K562 (cell line): ENCODE measurements around the gene LIMK1. TPM values are rescaled to one million over a fixed set of nuclear protein-coding genes. Genes with fewer than 3 reads are reported as not detected.

Experiments
- ATAC-seq: fragments of 200-7000 bp; cut with Tn5 transposase; 3 replicates; pipeline ENCODE4 v1.9.1; 2020; ENCODE audit warnings: moderate library complexity
- BruUV-seq: library from RNA; stranded (reverse); fragments of 400-500 nt; replicated peaks from 2 replicates; lab custom pipeline; 2021; lab: Mats Ljungman, UMichigan
- CTCF ChIA-PET: fragments of 300-600 bp; formaldehyde crosslinking; extraction: SDS; loops from one replicate; lab custom pipeline; 2021; ENCODE audit warnings: low intra/inter-chr PET ratio; lab: Yijun Ruan, JAX
- POLR2A ChIA-PET: fragments of 300-600, 350-650 bp; sonication (Branson Sonifier 250); formaldehyde crosslinking; extraction: SDS; loops from one replicate; lab custom pipeline; 2021; ENCODE audit warnings: antibody characterized with exemption, inconsistent platforms; lab: Yijun Ruan, JAX
- DNase-seq, 4 experiments: peaks; one replicate each; pipeline versions ENCODE4 v3.0.0 to v3.0.0-alpha.2; 2011 to 2018; ENCODE audit warnings: low spot score in 3 of 4, mixed read lengths in 3 of 4; ENCODE audit errors: extremely low read depth in 1 of 4
- FAIRE-seq: peaks from 2 replicates; lab custom pipeline; 2011; peaks lifted over from hg19 to GRCh38; lab: Jason Lieb, UNC
- H2AFZ ChIP-seq: 2 replicates; pipeline ENCODE4 v1.6.0; 2011; ENCODE audit warnings: low read depth, low read length, control low read depth, inconsistent platforms
- H3K27ac ChIP-seq: fragments of 200-600 bp; 3 replicates; pipeline ENCODE4 v1.8.0; 2011; ENCODE audit warnings: low read depth, mild to moderate bottlenecking, control low read depth, inconsistent platforms, low read length, moderate library complexity, mixed read lengths; ENCODE audit errors: extremely low read depth
- H3K27me3 ChIP-seq, 2 experiments: fragments of 300-600 bp in 1 of 2; 2 replicates in 1 of 2; 3 replicates in 1 of 2; pipeline versions ENCODE4 v1.6.0 to v1.8.0; 2011; ENCODE audit warnings: inconsistent platforms in 2 of 2, low read length in 2 of 2, mild to moderate bottlenecking in 1 of 2, mixed read lengths in 1 of 2, moderate library complexity in 1 of 2; ENCODE audit not compliant: control insufficient read depth in 2 of 2, insufficient read depth in 2 of 2
- H3K36me3 ChIP-seq: fragments of 300-600 bp; 3 replicates; pipeline ENCODE4 v1.8.0; 2011; ENCODE audit warnings: mild to moderate bottlenecking, low read length, inconsistent platforms; ENCODE audit not compliant: control insufficient read depth, insufficient read depth
- H3K4me1 ChIP-seq, 2 experiments: fragments of 200-600 bp in 1 of 2; replicated peaks in 1 of 2; 2 replicates in 1 of 2; 3 replicates in 1 of 2; pipeline versions ENCODE4 v1.5.1 to v1.8.0; 2011; ENCODE audit warnings: inconsistent platforms in 2 of 2, low read length in 2 of 2, mild to moderate bottlenecking in 1 of 2, mixed read lengths in 1 of 2, moderate library complexity in 1 of 2; ENCODE audit not compliant: control insufficient read depth in 2 of 2, insufficient read depth in 2 of 2
- H3K4me2 ChIP-seq: 2 replicates; pipeline ENCODE4 v1.6.1; 2011; ENCODE audit warnings: low read length, control low read depth, inconsistent platforms, mixed read lengths; ENCODE audit not compliant: insufficient read depth
- H3K4me3 ChIP-seq: fragments of 200-600 bp; sonication (generic), shearing (Covaris generic); 2 replicates; pipeline ENCODE4 v1.5.1; 2016; ENCODE audit warnings: control low read depth, inconsistent platforms
- H3K79me2 ChIP-seq: fragments of 200-600 bp; 3 replicates; pipeline ENCODE4 v1.8.0; 2011; ENCODE audit warnings: low read length, inconsistent platforms; ENCODE audit not compliant: control insufficient read depth, insufficient read depth
- H3K9ac ChIP-seq, 2 experiments: 2 replicates each; pipeline versions ENCODE4 v1.6.0 to v1.6.1; 2011; ENCODE audit warnings: low read depth in 2 of 2, low read length in 2 of 2, control low read depth in 1 of 2, inconsistent platforms in 1 of 2, mild to moderate bottlenecking in 1 of 2, mixed read lengths in 1 of 2; ENCODE audit not compliant: insufficient read depth in 1 of 2
- H3K9me1 ChIP-seq: one replicate; pipeline ENCODE4 v1.6.0; 2011; ENCODE audit warnings: inconsistent platforms, mild to moderate bottlenecking, low read length, moderate library complexity; ENCODE audit not compliant: control insufficient read depth, insufficient read depth
- H3K9me3 ChIP-seq: replicated peaks from 2 replicates; pipeline ENCODE4 v1.5.1; 2011; ENCODE audit warnings: low read depth, low read length, inconsistent platforms; ENCODE audit not compliant: control insufficient read depth, insufficient read depth
- H4K20me1 ChIP-seq: replicated peaks from 2 replicates; pipeline ENCODE4 v1.6.1; 2011; ENCODE audit warnings: low read length, inconsistent platforms, mixed read lengths; ENCODE audit not compliant: control insufficient read depth, insufficient read depth
- FIP1L1 ChIP-seq: fragments of 200-400 bp; formaldehyde crosslinking; IDR thresholded peaks from 2 replicates; pipeline ENCODE4 v1.6.1; 2018; ENCODE audit warnings: mild to moderate bottlenecking, low read depth, low read length; ENCODE audit not compliant: poor library complexity, severe bottlenecking
- NCOA4 ChIP-seq: fragments of 450-650 bp; IDR thresholded peaks from 2 replicates; pipeline ENCODE4 v1.6.1; 2018; ENCODE audit warnings: mild to moderate bottlenecking; ENCODE audit not compliant: partially characterized antibody
- RAD21 ChIP-seq, 2 experiments: fragments of 250-450 bp in 1 of 2; fragments of 450-650 bp in 1 of 2; sonication (Bioruptor Pico) in 1 of 2; formaldehyde crosslinking in 1 of 2; IDR thresholded peaks in 1 of 2; conservative IDR thresholded peaks in 1 of 2; 2 replicates each; pipeline versions ENCODE4 v1.4.0 to v1.8.0; 2020 to 2022; ENCODE audit warnings: mild to moderate bottlenecking in 2 of 2, moderate library complexity in 1 of 2
- RAD51 ChIP-seq: fragments of 450-650 bp; IDR thresholded peaks from 2 replicates; pipeline ENCODE4 v1.7.1; 2016; ENCODE audit warnings: low read depth, mild to moderate bottlenecking, borderline replicate concordance
- RNF2 ChIP-seq: sonication (generic); IDR thresholded peaks from 2 replicates; pipeline ENCODE4 v1.6.1; 2016
- SRSF7 ChIP-seq: fragments of 200-400 bp; formaldehyde crosslinking; optimal IDR thresholded peaks from 2 replicates; pipeline ENCODE3; 2017; ENCODE audit warnings: mild to moderate bottlenecking, low read depth, low read length
- ZNF197 ChIP-seq: fragments of 200-800 bp; sonication (Bioruptor generic); IDR thresholded peaks from 2 replicates; pipeline ENCODE4 v1.6.1; 2016; ENCODE audit warnings: low read depth, missing genetic modification characterization, missing compliant biosample characterization
- ZNF561 ChIP-seq: fragments of 450-650 bp; formaldehyde crosslinking; conservative IDR thresholded peaks from 2 replicates; pipeline ENCODE4 v1.4.0; 2020; ENCODE audit warnings: mild to moderate bottlenecking, moderate library complexity
- WGBS: fragments of 100-300 bp; shearing (Covaris generic); methylation state at CpG from one replicate; pipeline ENCODE4 v1.1.6; 2016; ENCODE audit warnings: low coverage, mixed read lengths; ENCODE audit not compliant: insufficient coverage; ENCODE audit errors: missing lambda C conversion rate; 5-methylcytosine and 5-hydroxymethylcytosine counted together
- in situ Hi-C: fragments of 300-500 bp; cut with MboI; formaldehyde crosslinking; loops from 4 replicates; pipeline ENCODE4 v1.15.0; 2018; ENCODE audit warnings: inconsistent platforms, mixed read lengths
- intact Hi-C: fragments of 100-400 bp; cut with micrococcal nuclease; formaldehyde crosslinking; loops from 2 replicates; pipeline ENCODE4 v1.14.2; 2022
- polyA plus RNA-seq, 8 experiments: library from polyadenylated mRNA; depleted of rRNA in 4 of 8; stranded (reverse) in 5 of 8; unstranded in 3 of 8; fragments of >200 nt; fragmentation: Nextera tagmentation in 2 of 8; fragmentation: Illumina TruSeq in 1 of 8; extraction: Ambion mirVana in 2 of 8; extraction: Trizol in 1 of 8; gene quantifications; 2 replicates each; pipeline versions ENCODE4 v1.2.1 to v1.2.3, GENCODE V29; 2011 to 2014; ENCODE audit warnings: inconsistent platforms in 1 of 8, missing spikeins in 1 of 8
- total RNA-seq, 7 experiments: library from RNA; depleted of rRNA in 6 of 7; stranded (reverse); fragments of >200 nt in 6 of 7; fragmentation: Illumina TruSeq in 2 of 7; extraction: Trizol in 2 of 7; gene quantifications; 2 replicates each; pipeline versions ENCODE4 v1.2.1 to v1.2.3, GENCODE V29; 2011 to 2021; ENCODE audit warnings: low replicate concordance in 1 of 7
- TF ChIP-seq, protein P1 (sequence below): fragments of 450-650 bp; IDR thresholded peaks from 2 replicates; pipeline ENCODE4 v1.6.1; 2017; ENCODE audit warnings: antibody characterized with exemption
- TF ChIP-seq, protein P2 (sequence below), 2 experiments: fragments of 150-350 bp in 1 of 2; IDR thresholded peaks; 2 replicates each; pipeline ENCODE4 v1.6.1; 2012 to 2016; ENCODE audit warnings: low read depth in 2 of 2, low read length in 2 of 2, mild to moderate bottlenecking in 1 of 2, moderate library complexity in 1 of 2
- TF ChIP-seq, protein P3 (sequence below): fragments of 450-650 bp; IDR thresholded peaks from 2 replicates; pipeline ENCODE4 v1.7.1; 2018; ENCODE audit warnings: mild to moderate bottlenecking, low read depth; ENCODE audit not compliant: partially characterized antibody

LIMK1 gene
- total and polyA plus RNA-seq, 9 of the 15 experiments (the other 6 are each of a cell fraction or from before 2014, with no cell fraction given), result 0.14 to 30.0 (median 15.9) TPM

DNA sequence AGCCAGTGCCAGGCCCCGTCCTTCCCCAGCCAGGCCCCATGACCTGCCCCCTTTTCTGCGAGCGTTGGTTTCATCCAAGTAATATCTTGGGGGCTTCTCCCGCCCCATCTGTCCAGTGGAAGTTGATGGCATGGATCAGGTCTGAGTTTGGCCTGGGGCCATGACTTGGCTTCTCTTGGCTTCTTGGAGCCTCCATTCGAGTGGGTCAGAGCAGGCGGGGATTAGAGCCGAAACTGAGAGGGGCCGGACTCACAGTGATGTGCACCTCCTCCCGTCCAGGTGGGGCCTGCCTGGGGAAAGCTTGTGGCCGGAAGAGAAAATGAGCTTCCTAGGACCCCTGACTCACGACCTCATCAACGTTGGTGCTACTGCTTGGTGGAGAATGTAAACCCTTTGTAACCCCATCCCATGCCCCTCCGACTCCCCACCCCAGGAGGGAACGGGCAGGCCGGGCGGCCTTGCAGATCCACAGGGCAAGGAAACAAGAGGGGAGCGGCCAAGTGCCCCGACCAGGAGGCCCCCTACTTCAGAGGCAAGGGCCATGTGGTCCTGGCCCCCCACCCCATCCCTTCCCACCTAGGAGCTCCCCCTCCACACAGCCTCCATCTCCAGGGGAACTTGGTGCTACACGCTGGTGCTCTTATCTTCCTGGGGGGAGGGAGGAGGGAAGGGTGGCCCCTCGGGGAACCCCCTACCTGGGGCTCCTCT is 15.1 kb upstream of the LIMK1 start:
- no peak overlapping the region for H3K4me2 ChIP-seq
- WGBS, result 37% methylated on average over 18 of the region's 20 CpGs
- peak in 2 of 4 experiments; percentile 5 to 6 for DNase-seq
- H4K20me1 ChIP-seq, result no peaks in the 10 kb centered on the region
- H3K4me1 ChIP-seq, result peaks cover 0 to 7% of the 10 kb centered on the region in 2 experiments; a peak in 2 of 5 replicates
- no peak overlapping the region for H2AFZ ChIP-seq
- no peak overlapping the region for H3K27ac ChIP-seq
- ATAC-seq, result no peak
- intact Hi-C loops, result loop anchor here (1.0 to 5.0 kb wide), 3 partner anchors 115 to 324 kb away; no protein-coding TSS in a partner anchor
- ChIA-PET POLR2A (interaction anchor here (0.6 to 0.7 kb wide), 2 partner anchors 101 to 132 kb away, joined by 3 to 6 read pairs; no protein-coding TSS in a partner anchor), CTCF (interaction anchor here (0.5 to 1.4 kb wide), 9 partner anchors 96 to 473 kb away, joined by 3 to 11 read pairs (median 5); no protein-coding TSS in a partner anchor)
- H3K4me3 ChIP-seq, result no peak overlapping the region
- FAIRE-seq, result no peak
- no peaks in the 10 kb centered on the region for H3K79me2 ChIP-seq
- H3K9me3 ChIP-seq, result no peaks in the 10 kb centered on the region
- BruUV-seq, result no TSS peak
- no peaks in the 10 kb centered on the region for H3K36me3 ChIP-seq
- no peaks in the 10 kb centered on the region for H3K9me1 ChIP-seq
- H3K27me3 ChIP-seq, result peaks cover 0 to 10% of the 10 kb centered on the region in 2 experiments; a peak in 1 of 5 replicates
- in situ Hi-C loops, result loop anchor here (5.0 kb wide), 1 partner anchor 134 kb away; no protein-coding TSS in a partner anchor
- peak overlapping the region in 1 of 2 experiments; percentile 15; a peak in 1 of 4 replicates for H3K9ac ChIP-seq
- TF ChIP-seq, protein P1, sequence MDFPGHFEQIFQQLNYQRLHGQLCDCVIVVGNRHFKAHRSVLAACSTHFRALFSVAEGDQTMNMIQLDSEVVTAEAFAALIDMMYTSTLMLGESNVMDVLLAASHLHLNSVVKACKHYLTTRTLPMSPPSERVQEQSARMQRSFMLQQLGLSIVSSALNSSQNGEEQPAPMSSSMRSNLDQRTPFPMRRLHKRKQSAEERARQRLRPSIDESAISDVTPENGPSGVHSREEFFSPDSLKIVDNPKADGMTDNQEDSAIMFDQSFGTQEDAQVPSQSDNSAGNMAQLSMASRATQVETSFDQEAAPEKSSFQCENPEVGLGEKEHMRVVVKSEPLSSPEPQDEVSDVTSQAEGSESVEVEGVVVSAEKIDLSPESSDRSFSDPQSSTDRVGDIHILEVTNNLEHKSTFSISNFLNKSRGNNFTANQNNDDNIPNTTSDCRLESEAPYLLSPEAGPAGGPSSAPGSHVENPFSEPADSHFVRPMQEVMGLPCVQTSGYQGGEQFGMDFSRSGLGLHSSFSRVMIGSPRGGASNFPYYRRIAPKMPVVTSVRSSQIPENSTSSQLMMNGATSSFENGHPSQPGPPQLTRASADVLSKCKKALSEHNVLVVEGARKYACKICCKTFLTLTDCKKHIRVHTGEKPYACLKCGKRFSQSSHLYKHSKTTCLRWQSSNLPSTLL, result no peak
- TF ChIP-seq NCOA4, result no peak
- TF ChIP-seq RAD51, result no peak
- TF ChIP-seq FIP1L1, result no peak
- TF ChIP-seq RNF2, result no peak
- TF ChIP-seq ZNF561 (CRISPR knock-in tag), result no peak
- TF ChIP-seq RAD21 (CRISPR knock-in tag; conservative IDR thresholded peaks at IDR 0.05 in 1 of 2, IDR thresholded peaks at IDR 0.05 in 1 of 2), result no peak
- no peak for TF ChIP-seq SRSF7
- no peak for TF ChIP-seq ZNF197
- TF ChIP-seq, protein P2, sequence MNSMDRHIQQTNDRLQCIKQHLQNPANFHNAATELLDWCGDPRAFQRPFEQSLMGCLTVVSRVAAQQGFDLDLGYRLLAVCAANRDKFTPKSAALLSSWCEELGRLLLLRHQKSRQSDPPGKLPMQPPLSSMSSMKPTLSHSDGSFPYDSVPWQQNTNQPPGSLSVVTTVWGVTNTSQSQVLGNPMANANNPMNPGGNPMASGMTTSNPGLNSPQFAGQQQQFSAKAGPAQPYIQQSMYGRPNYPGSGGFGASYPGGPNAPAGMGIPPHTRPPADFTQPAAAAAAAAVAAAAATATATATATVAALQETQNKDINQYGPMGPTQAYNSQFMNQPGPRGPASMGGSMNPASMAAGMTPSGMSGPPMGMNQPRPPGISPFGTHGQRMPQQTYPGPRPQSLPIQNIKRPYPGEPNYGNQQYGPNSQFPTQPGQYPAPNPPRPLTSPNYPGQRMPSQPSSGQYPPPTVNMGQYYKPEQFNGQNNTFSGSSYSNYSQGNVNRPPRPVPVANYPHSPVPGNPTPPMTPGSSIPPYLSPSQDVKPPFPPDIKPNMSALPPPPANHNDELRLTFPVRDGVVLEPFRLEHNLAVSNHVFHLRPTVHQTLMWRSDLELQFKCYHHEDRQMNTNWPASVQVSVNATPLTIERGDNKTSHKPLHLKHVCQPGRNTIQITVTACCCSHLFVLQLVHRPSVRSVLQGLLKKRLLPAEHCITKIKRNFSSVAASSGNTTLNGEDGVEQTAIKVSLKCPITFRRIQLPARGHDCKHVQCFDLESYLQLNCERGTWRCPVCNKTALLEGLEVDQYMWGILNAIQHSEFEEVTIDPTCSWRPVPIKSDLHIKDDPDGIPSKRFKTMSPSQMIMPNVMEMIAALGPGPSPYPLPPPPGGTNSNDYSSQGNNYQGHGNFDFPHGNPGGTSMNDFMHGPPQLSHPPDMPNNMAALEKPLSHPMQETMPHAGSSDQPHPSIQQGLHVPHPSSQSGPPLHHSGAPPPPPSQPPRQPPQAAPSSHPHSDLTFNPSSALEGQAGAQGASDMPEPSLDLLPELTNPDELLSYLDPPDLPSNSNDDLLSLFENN (IDR thresholded peaks at IDR 0.05; ENCODE audit: low read depth in 2 of 2, low read length in 2 of 2), result no peak
- TF ChIP-seq, protein P3, sequence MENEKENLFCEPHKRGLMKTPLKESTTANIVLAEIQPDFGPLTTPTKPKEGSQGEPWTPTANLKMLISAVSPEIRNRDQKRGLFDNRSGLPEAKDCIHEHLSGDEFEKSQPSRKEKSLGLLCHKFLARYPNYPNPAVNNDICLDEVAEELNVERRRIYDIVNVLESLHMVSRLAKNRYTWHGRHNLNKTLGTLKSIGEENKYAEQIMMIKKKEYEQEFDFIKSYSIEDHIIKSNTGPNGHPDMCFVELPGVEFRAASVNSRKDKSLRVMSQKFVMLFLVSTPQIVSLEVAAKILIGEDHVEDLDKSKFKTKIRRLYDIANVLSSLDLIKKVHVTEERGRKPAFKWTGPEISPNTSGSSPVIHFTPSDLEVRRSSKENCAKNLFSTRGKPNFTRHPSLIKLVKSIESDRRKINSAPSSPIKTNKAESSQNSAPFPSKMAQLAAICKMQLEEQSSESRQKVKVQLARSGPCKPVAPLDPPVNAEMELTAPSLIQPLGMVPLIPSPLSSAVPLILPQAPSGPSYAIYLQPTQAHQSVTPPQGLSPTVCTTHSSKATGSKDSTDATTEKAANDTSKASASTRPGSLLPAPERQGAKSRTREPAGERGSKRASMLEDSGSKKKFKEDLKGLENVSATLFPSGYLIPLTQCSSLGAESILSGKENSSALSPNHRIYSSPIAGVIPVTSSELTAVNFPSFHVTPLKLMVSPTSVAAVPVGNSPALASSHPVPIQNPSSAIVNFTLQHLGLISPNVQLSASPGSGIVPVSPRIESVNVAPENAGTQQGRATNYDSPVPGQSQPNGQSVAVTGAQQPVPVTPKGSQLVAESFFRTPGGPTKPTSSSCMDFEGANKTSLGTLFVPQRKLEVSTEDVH, result no peak
